ENCODE measurements around the gene PLTP. TPM values are rescaled to one million over a fixed set of nuclear protein-coding genes. Genes with fewer than 3 reads are reported as not detected.

The PLTP gene
- total RNA-seq (2014; rRNA removed; shearing (Covaris generic)) (14.5 and 22.6 TPM in 2 replicates), polyA plus RNA-seq (2016; fragmentation: Nextera tagmentation; extraction: Ambion mirVana) (24.4 and 25.7 TPM in 2 replicates)

GRCh38 chr20:45911486-45912343, at the start of gene PLTP:
Gene PLTP, minus strand, starts transcription at chr20:45912155. Its CDS starts 703 bp downstream, at chr20:45911452.
- peak within 1 kb of the TSS; percentile 63 for H3K27ac ChIP-seq
- no peaks in the 10 kb centered on the region for H4K20me1 ChIP-seq (ENCODE audit: insufficient read depth)
- H3K9me2 ChIP-seq (ENCODE audit: insufficient read depth): no peaks in the 10 kb centered on the region
- in situ Hi-C loops (cut with MboI): no loop called here
- H3K27me3 ChIP-seq (replicated peaks; ENCODE audit: insufficient read depth): no peaks in the 10 kb centered on the region
- no peaks in the 10 kb centered on the region for H3K36me3 ChIP-seq (ENCODE audit: low read depth)
- 2 to 3% methylated on average over 40 to 48 of the region's 58 CpGs for WGBS, 2 experiments (ENCODE audit: low coverage in 1 of 2, low lambda C conversion rate in 2 of 2, missing lambda C conversion rate in 2 of 2)
- peak within 1 kb of the TSS; percentile 68 for H3K4me3 ChIP-seq
- H3K4me2 ChIP-seq (ENCODE audit: unreplicated experiment): peak within 1 kb of the TSS; percentile 80
- H2AFZ ChIP-seq: peak within 1 kb of the TSS; percentile 89
- no peak for TF ChIP-seq EZH2phosphoT487 (IDR thresholded peaks at IDR 0.05; ENCODE audit: insufficient read depth, low read depth)
- peak; percentile 78 for DNase-seq
- peak within 1 kb of the TSS; percentile 69 for H3K9ac ChIP-seq
- no peaks in the 10 kb centered on the region for H3F3A ChIP-seq (ENCODE audit: insufficient read depth)
- H3K9me3 ChIP-seq (ENCODE audit: low read depth): no peaks in the 10 kb centered on the region
- no peaks in the 10 kb centered on the region for H3K79me2 ChIP-seq (ENCODE audit: insufficient read depth)
- H3K4me1 ChIP-seq (ENCODE audit: insufficient read depth): peaks cover 9% of the 10 kb centered on the region

GRCh38 chr20:45959956-45960630, 48.1 kb upstream of the PLTP start:
- H3K9ac ChIP-seq: no peak overlapping the region
- TF ChIP-seq EZH2phosphoT487 (IDR thresholded peaks at IDR 0.05; ENCODE audit: insufficient read depth, low read depth) (no peak), EZH2 (IDR thresholded peaks at IDR 0.05; ENCODE audit: insufficient read depth, poor library complexity, severe bottlenecking) (no peak)
- H3K27ac ChIP-seq: no peak overlapping the region
- H3K4me1 ChIP-seq (ENCODE audit: insufficient read depth): no peaks in the 10 kb centered on the region
- H4K20me1 ChIP-seq (ENCODE audit: insufficient read depth): no peaks in the 10 kb centered on the region
- no peak for DNase-seq
- WGBS, 2 experiments (ENCODE audit: low coverage in 1 of 2, low lambda C conversion rate in 2 of 2, missing lambda C conversion rate in 2 of 2): 96 to 98% methylated on average over 14 of the region's 14 CpGs
- H3K79me2 ChIP-seq (ENCODE audit: insufficient read depth): no peaks in the 10 kb centered on the region
- H3K9me2 ChIP-seq (ENCODE audit: insufficient read depth): no peaks in the 10 kb centered on the region
- no peak overlapping the region for H2AFZ ChIP-seq
- H3K4me3 ChIP-seq: no peak overlapping the region
- H3K9me3 ChIP-seq (ENCODE audit: low read depth): no peaks in the 10 kb centered on the region
- H3K27me3 ChIP-seq (replicated peaks; ENCODE audit: insufficient read depth): no peaks in the 10 kb centered on the region
- in situ Hi-C loops (cut with MboI): loop anchor here (10.0 kb wide), 1 partner anchor 135 kb away; the partner anchor contains the start of gene TNNC2
- no peaks in the 10 kb centered on the region for H3F3A ChIP-seq (ENCODE audit: insufficient read depth)
- H3K36me3 ChIP-seq (ENCODE audit: low read depth): peaks cover 30% of the 10 kb centered on the region; the same call in 1 of the 2 replicates
- H3K4me2 ChIP-seq (ENCODE audit: unreplicated experiment): no peak overlapping the region

DNA sequence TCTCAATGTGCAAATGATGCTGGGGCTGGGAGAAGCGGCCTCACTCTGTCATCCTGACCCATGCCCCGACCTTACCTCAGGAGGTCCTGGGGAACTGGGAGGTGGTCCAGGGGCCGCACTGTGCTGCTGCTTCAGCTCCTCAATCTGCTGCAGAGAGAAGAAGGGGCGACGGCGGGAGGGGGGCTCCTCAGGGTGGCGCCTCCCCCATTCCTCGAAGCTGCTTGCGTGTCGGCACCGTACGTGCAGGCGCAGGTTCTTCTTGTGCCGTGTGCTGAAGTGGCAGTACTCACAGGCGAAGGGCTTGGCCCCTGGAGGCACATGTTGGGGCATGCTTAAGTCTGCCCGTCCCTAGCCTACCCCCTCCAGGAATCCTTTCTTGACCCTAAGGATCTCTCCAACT, 47.2 kb upstream of the PLTP start:
- Histone ChIP-seq H3K36me3 (ENCODE audit: low read depth) (peaks cover 24% of the 10 kb centered on the region; the same call in 1 of the 2 replicates), H3K9ac (no peak overlapping the region)
- in situ Hi-C loops (cut with MboI): loop anchor here (10.0 kb wide), 1 partner anchor 134 kb away; the partner anchor contains the start of gene TNNC2

GRCh38 chr20:45958593-45958992, 46.6 kb upstream of the PLTP start:
- TF ChIP-seq EZH2phosphoT487 (IDR thresholded peaks at IDR 0.05; ENCODE audit: insufficient read depth, low read depth) (no peak), EZH2 (IDR thresholded peaks at IDR 0.05; ENCODE audit: insufficient read depth, poor library complexity, severe bottlenecking) (no peak)
- Histone ChIP-seq H2AFZ (no peak overlapping the region), H3K9ac (no peak overlapping the region), H3K4me1 (ENCODE audit: insufficient read depth) (no peaks in the 10 kb centered on the region), H3K9me3 (ENCODE audit: low read depth) (no peaks in the 10 kb centered on the region), H3K27ac (no peak overlapping the region), H4K20me1 (ENCODE audit: insufficient read depth) (no peaks in the 10 kb centered on the region), H3K36me3 (ENCODE audit: low read depth) (peaks cover 26% of the 10 kb centered on the region; the same call in 1 of the 2 replicates), H3K9me2 (ENCODE audit: insufficient read depth) (no peaks in the 10 kb centered on the region), H3F3A (ENCODE audit: insufficient read depth) (no peaks in the 10 kb centered on the region), H3K27me3 (replicated peaks; ENCODE audit: insufficient read depth) (no peaks in the 10 kb centered on the region), H3K4me2 (ENCODE audit: unreplicated experiment) (no peak overlapping the region), H3K4me3 (no peak overlapping the region), H3K79me2 (ENCODE audit: insufficient read depth) (no peaks in the 10 kb centered on the region)
- WGBS, 2 experiments (ENCODE audit: low coverage in 1 of 2, low lambda C conversion rate in 2 of 2, missing lambda C conversion rate in 2 of 2): 96 to 98% methylated on average over 4 of the region's 4 CpGs
- DNase-seq: no peak
- in situ Hi-C loops (cut with MboI): loop anchor here (10.0 kb wide), 1 partner anchor 134 kb away; the partner anchor contains the start of gene TNNC2

More for the DNA sequence above, 47.2 kb upstream of the PLTP start:
- H3K27me3 ChIP-seq (replicated peaks; ENCODE audit: insufficient read depth): no peaks in the 10 kb centered on the region
- H4K20me1 ChIP-seq (ENCODE audit: insufficient read depth): no peaks in the 10 kb centered on the region
- DNase-seq: no peak
- no peak overlapping the region for H3K27ac ChIP-seq
- no peaks in the 10 kb centered on the region for H3K4me1 ChIP-seq (ENCODE audit: insufficient read depth)
- WGBS, 2 experiments (ENCODE audit: low coverage in 1 of 2, low lambda C conversion rate in 2 of 2, missing lambda C conversion rate in 2 of 2): 90 to 92% methylated on average over 16 of the region's 16 CpGs
- H3K4me2 ChIP-seq (ENCODE audit: unreplicated experiment): no peak overlapping the region
- H3K79me2 ChIP-seq (ENCODE audit: insufficient read depth): no peaks in the 10 kb centered on the region
- H3K9me2 ChIP-seq (ENCODE audit: insufficient read depth): no peaks in the 10 kb centered on the region
- TF ChIP-seq EZH2 (IDR thresholded peaks at IDR 0.05; ENCODE audit: insufficient read depth, poor library complexity, severe bottlenecking) (no peak), EZH2phosphoT487 (IDR thresholded peaks at IDR 0.05; ENCODE audit: insufficient read depth, low read depth) (no peak)
- no peaks in the 10 kb centered on the region for H3F3A ChIP-seq (ENCODE audit: insufficient read depth)
- H3K4me3 ChIP-seq: no peak overlapping the region
- no peak overlapping the region for H2AFZ ChIP-seq
- no peaks in the 10 kb centered on the region for H3K9me3 ChIP-seq (ENCODE audit: low read depth)

Data from GM23248 (cell line).